H1 (cell line): ENCODE data around the gene PARD3. TPM values are rescaled to one million over a fixed set of nuclear protein-coding genes. Genes with fewer than 3 reads are reported as not detected.

ENCODE experiments used
- CTCF ChIA-PET: fragments of 300-600 bp; sonication (Branson Sonifier 250); formaldehyde crosslinking; loops from one replicate; lab custom pipeline; 2021; ENCODE audit not compliant: partially characterized antibody; lab: Charles Lee
- POLR2A ChIA-PET: fragments of 300-600 bp; sonication (Branson Sonifier 250); formaldehyde crosslinking; loops from one replicate; lab custom pipeline; 2021; ENCODE audit warnings: inconsistent platforms; ENCODE audit not compliant: partially characterized antibody; lab: Charles Lee
- DNase-seq, 2 experiments: peaks; one replicate each; pipeline versions ENCODE4 v3.0.0 to v3.0.0-alpha.2; 2010 to 2022; ENCODE audit warnings: low spot score in 2 of 2, low read depth in 1 of 2, mixed read lengths in 1 of 2
- FAIRE-seq: peaks from 2 replicates; lab custom pipeline; 2011; peaks lifted over from hg19 to GRCh38; lab: Jason Lieb, UNC
- H2AFZ ChIP-seq: 2 replicates; pipeline ENCODE4 v1.8.1; 2012; ENCODE audit warnings: low read length, inconsistent platforms
- H2AK5ac ChIP-seq: 2 replicates; pipeline ENCODE4 v1.6.1; 2013; ENCODE audit warnings: low read depth, low read length
- H2BK120ac ChIP-seq: replicated peaks from 2 replicates; pipeline ENCODE3; 2013; ENCODE audit warnings: low read depth, low read length, inconsistent platforms
- H2BK12ac ChIP-seq: 2 replicates; pipeline ENCODE4 v1.6.1; 2013; ENCODE audit warnings: low read depth, low read length
- H2BK15ac ChIP-seq: 2 replicates; pipeline ENCODE4 v1.6.1; 2013; ENCODE audit warnings: low read length
- H2BK20ac ChIP-seq: 2 replicates; pipeline ENCODE4 v1.6.1; 2013; ENCODE audit warnings: low read length
- H2BK5ac ChIP-seq: 2 replicates; pipeline ENCODE4 v1.6.1; 2013; ENCODE audit warnings: low read depth, low read length
- H3K14ac ChIP-seq: 2 replicates; pipeline ENCODE4 v1.6.1; 2013; ENCODE audit warnings: inconsistent platforms; ENCODE audit not compliant: insufficient read length
- H3K18ac ChIP-seq: 2 replicates; pipeline ENCODE4 v1.6.1; 2013; ENCODE audit warnings: low read length; ENCODE audit errors: extremely low read depth
- H3K23ac ChIP-seq: 2 replicates; pipeline ENCODE4 v1.6.1; 2013; ENCODE audit warnings: inconsistent platforms; ENCODE audit not compliant: insufficient read length
- H3K23me2 ChIP-seq: 2 replicates; pipeline ENCODE4 v1.6.1; 2013; ENCODE audit warnings: low read depth, low read length
- H3K27ac ChIP-seq: 2 replicates; pipeline ENCODE4 v1.6.1; 2011; ENCODE audit warnings: low read depth, low read length, inconsistent platforms
- H3K27me3 ChIP-seq, 4 experiments: replicated peaks in 1 of 4; 1 replicate in 1 of 4; 2 replicates in 3 of 4; pipeline versions ENCODE4 v1.6.1 to v1.8.1; 2011 to 2013; ENCODE audit warnings: low read length in 3 of 4, mild to moderate bottlenecking in 3 of 4, inconsistent platforms in 2 of 4, mixed read lengths in 2 of 4, moderate library complexity in 1 of 4; ENCODE audit not compliant: control insufficient read depth in 3 of 4, insufficient read depth in 3 of 4; ENCODE audit errors: extremely low read depth in 1 of 4
- H3K36me3 ChIP-seq, 4 experiments: 2 replicates each; pipeline versions ENCODE4 v1.6.1 to v1.8.1; 2011 to 2013; ENCODE audit warnings: mild to moderate bottlenecking in 4 of 4, low read length in 3 of 4, moderate library complexity in 2 of 4, control low read depth in 1 of 4, inconsistent platforms in 1 of 4; ENCODE audit not compliant: insufficient read depth in 4 of 4, control insufficient read depth in 2 of 4
- H3K4ac ChIP-seq: replicated peaks from 2 replicates; pipeline ENCODE3; 2013; ENCODE audit warnings: low read length, low read depth, mixed read lengths, inconsistent platforms; ENCODE audit not compliant: insufficient read length
- H3K4me1 ChIP-seq, 4 experiments: replicated peaks in 1 of 4; 1 replicate in 1 of 4; 2 replicates in 3 of 4; pipeline versions ENCODE4 v1.6.1 to v1.8.1; 2011 to 2013; ENCODE audit warnings: low read length in 3 of 4, inconsistent platforms in 2 of 4, mixed read lengths in 1 of 4; ENCODE audit not compliant: insufficient read depth in 4 of 4, control insufficient read depth in 3 of 4
- H3K4me2 ChIP-seq, 2 experiments: 2 replicates each; pipeline versions ENCODE4 v1.6.1 to v1.8.1; 2011 to 2013; ENCODE audit warnings: low read depth in 2 of 2, low read length in 2 of 2, control low read depth in 1 of 2, inconsistent platforms in 1 of 2, mild to moderate bottlenecking in 1 of 2; ENCODE audit not compliant: insufficient read depth in 1 of 2
- H3K4me3 ChIP-seq, 4 experiments: fragments of 200-600, 300-600 bp in 1 of 4; sonication (generic), shearing (Covaris generic), sonication (Bioruptor Twin) in 1 of 4; 2 replicates each; pipeline versions ENCODE4 v1.5.1 to v1.8.1; 2011 to 2016; ENCODE audit warnings: low read length in 4 of 4, low read depth in 3 of 4, control low read depth in 2 of 4, inconsistent platforms in 2 of 4, mild to moderate bottlenecking in 2 of 4, mixed read lengths in 1 of 4, moderate library complexity in 1 of 4; ENCODE audit not compliant: insufficient read depth in 2 of 4; ENCODE audit errors: extremely low read depth in 1 of 4
- H3K56ac ChIP-seq: replicated peaks from 2 replicates; pipeline ENCODE3; 2013; ENCODE audit warnings: low read depth, mild to moderate bottlenecking, mixed read lengths, low read length, inconsistent platforms; ENCODE audit not compliant: insufficient read length
- H3K79me1 ChIP-seq: 2 replicates; pipeline ENCODE4 v1.6.1; 2013; ENCODE audit warnings: low read depth, low read length, control low read depth
- H3K79me2 ChIP-seq, 2 experiments: 2 replicates each; pipeline versions ENCODE4 v1.6.1 to v1.8.1; 2012 to 2013; ENCODE audit warnings: low read length in 2 of 2, mild to moderate bottlenecking in 2 of 2, inconsistent platforms in 1 of 2; ENCODE audit not compliant: insufficient read depth in 2 of 2, control insufficient read depth in 1 of 2
- H3K9ac ChIP-seq, 4 experiments: replicated peaks in 1 of 4; 1 replicate in 1 of 4; 2 replicates in 3 of 4; pipeline versions ENCODE4 v1.6.1 to v1.8.1; 2011 to 2013; ENCODE audit warnings: low read depth in 3 of 4, low read length in 3 of 4, control low read depth in 2 of 4, mild to moderate bottlenecking in 2 of 4, moderate library complexity in 2 of 4, inconsistent platforms in 1 of 4; ENCODE audit errors: extremely low read depth in 1 of 4
- H3K9me3 ChIP-seq, 2 experiments: 2 replicates each; pipeline versions ENCODE4 v1.6.1 to v1.8.1; 2012 to 2013; ENCODE audit warnings: mild to moderate bottlenecking in 2 of 2, moderate library complexity in 2 of 2, control low read depth in 1 of 2, inconsistent platforms in 1 of 2, low read depth in 1 of 2, low read length in 1 of 2, mixed read lengths in 1 of 2; ENCODE audit not compliant: insufficient read depth in 2 of 2
- H4K20me1 ChIP-seq, 2 experiments: replicated peaks in 1 of 2; 2 replicates each; pipeline versions ENCODE3 to v1.8.1; 2011 to 2013; ENCODE audit warnings: inconsistent platforms in 2 of 2, low read length in 2 of 2, mild to moderate bottlenecking in 1 of 2; ENCODE audit not compliant: insufficient read depth in 2 of 2, control insufficient read depth in 1 of 2
- H4K5ac ChIP-seq: 2 replicates; pipeline ENCODE4 v1.6.1; 2013; ENCODE audit warnings: low read length, low read depth, mixed read lengths, inconsistent platforms; ENCODE audit not compliant: insufficient read length
- H4K8ac ChIP-seq: 2 replicates; pipeline ENCODE4 v1.8.0; 2013; ENCODE audit warnings: mild to moderate bottlenecking, moderate library complexity, low read length, inconsistent platforms; ENCODE audit not compliant: insufficient read depth; ENCODE audit errors: extremely low read depth
- H4K91ac ChIP-seq: replicated peaks from 2 replicates; pipeline ENCODE3; 2013; ENCODE audit warnings: low read length, mixed read lengths, inconsistent platforms; ENCODE audit not compliant: insufficient read length
- BCL11A ChIP-seq, 2 experiments: IDR thresholded peaks; one replicate each; pipeline ENCODE4 v1.6.1; 2011; ENCODE audit warnings: low read depth in 2 of 2, low read length in 2 of 2, mild to moderate bottlenecking in 2 of 2
- HDAC6 ChIP-seq: IDR thresholded peaks from one replicate; pipeline ENCODE4 v1.7.1; 2012; ENCODE audit warnings: low read depth, mild to moderate bottlenecking, inconsistent platforms, low read length, moderate library complexity
- POLR2A ChIP-seq, 2 experiments: IDR thresholded peaks; 1 replicate in 1 of 2; 2 replicates in 1 of 2; pipeline ENCODE4 v1.6.1; 2011; ENCODE audit warnings: low read depth in 2 of 2, low read length in 2 of 2, mild to moderate bottlenecking in 2 of 2; ENCODE audit errors: control extremely low read depth in 1 of 2
- RAD21 ChIP-seq, 2 experiments: IDR thresholded peaks in 1 of 2; conservative IDR thresholded peaks in 1 of 2; 2 replicates each; pipeline ENCODE4 v1.6.1; 2011; ENCODE audit warnings: low read depth in 2 of 2, low read length in 2 of 2, improper control_type of control experiment in 1 of 2, inconsistent platforms in 1 of 2, mild to moderate bottlenecking in 1 of 2, moderate library complexity in 1 of 2
- WGBS, 2 experiments: shearing (Covaris generic) in 1 of 2; methylation state at CpG; one replicate each; pipeline versions ENCODE4 v1.1.6 to v1.1.7; 2013 to 2015; ENCODE audit warnings: low lambda C conversion rate in 2 of 2, mixed read lengths in 2 of 2, inconsistent platforms in 1 of 2, low coverage in 1 of 2, missing lambda C conversion rate in 1 of 2; ENCODE audit not compliant: insufficient replicate concordance in 2 of 2, insufficient coverage in 1 of 2, insufficient read length in 1 of 2; ENCODE audit errors: extremely low coverage in 1 of 2, missing lambda C conversion rate in 1 of 2; 5-methylcytosine and 5-hydroxymethylcytosine counted together
- polyA plus RNA-seq, 7 experiments: library from polyadenylated mRNA; depleted of rRNA in 3 of 7; stranded (reverse) in 5 of 7; unstranded in 2 of 7; fragments of >200 nt in 5 of 7; fragments of 200-250 nt in 2 of 7; gene quantifications; 1 replicate in 5 of 7; 2 replicates in 1 of 7; 4 replicates in 1 of 7; pipeline versions ENCODE4 v1.2.1 to v1.2.3, GENCODE V29; 2011 to 2013; ENCODE audit warnings: missing spikeins in 2 of 7, mixed read lengths in 2 of 7
- total RNA-seq: library from RNA; stranded (reverse); fragmentation: NEBNext Ultra II Directional; extraction: Animal tissue kit (Norgen Biotek cat#: 25700); gene quantifications from 2 replicates; pipeline ENCODE4 v1.2.1, GENCODE V29; 2021
- TF ChIP-seq, protein P1 (sequence below): IDR thresholded peaks from 2 replicates; pipeline ENCODE4 v1.6.1; 2012; ENCODE audit warnings: low read length, inconsistent platforms

Gene PARD3
- total and polyA plus RNA-seq, 2 of the 8 experiments (the other 6 are each of a cell fraction or from before 2014, with no cell fraction given), result 19.7 to 49.1 TPM

DNA sequence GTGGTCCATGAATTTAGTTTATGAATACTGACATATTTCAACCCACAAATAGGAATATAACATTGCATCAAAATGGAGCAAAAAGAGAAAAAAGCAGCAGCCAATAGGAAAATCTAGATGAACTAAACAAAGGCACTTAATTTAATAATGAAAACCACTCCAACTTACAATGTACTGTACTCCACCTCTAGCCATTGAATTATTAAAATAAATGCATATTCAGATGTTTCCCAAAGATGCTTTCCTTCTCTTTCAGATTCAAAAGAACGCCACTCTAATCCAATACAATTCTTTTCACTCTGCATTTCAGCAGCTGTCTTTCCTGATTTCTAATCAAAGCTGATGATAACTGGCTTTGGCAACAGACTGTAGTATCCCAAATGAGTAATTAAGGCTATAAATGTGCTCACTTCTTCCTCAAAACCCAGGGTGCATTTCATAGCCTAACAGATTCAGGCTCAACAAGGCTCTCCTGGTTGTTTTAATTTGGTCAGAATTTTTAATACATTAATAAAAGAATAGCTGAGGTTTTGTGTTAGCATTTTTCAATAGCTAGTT is 577.1 kb downstream of the PARD3 start:
- Histone ChIP-seq H4K8ac (no peak overlapping the region), H3K79me2 (no peaks in the 10 kb centered on the region), H2AK5ac (no peak overlapping the region), H3K4me3 (no peak overlapping the region), H3K4me1 (peaks cover 0 to 3% (median 0%) of the 10 kb centered on the region in 4 experiments; a peak in 1 of 7 replicates), H3K14ac (no peak overlapping the region), H4K20me1 (no peaks in the 10 kb centered on the region), H3K79me1 (no peaks in the 10 kb centered on the region; the same call in 1 of the 2 replicates)
- TF ChIP-seq HDAC6 (no peak), RAD21 (IDR thresholded peaks at IDR 0.05 in 1 of 2, conservative IDR thresholded peaks at IDR 0.05 in 1 of 2; ENCODE audit: low read depth in 2 of 2, low read length in 2 of 2) (no peak), POLR2A (IDR thresholded peaks at IDR 0.05; ENCODE audit: control extremely low read depth in 1 of 2, low read depth in 2 of 2, low read length in 2 of 2) (no peak), BCL11A (IDR thresholded peaks at IDR 0.05; ENCODE audit: low read depth in 2 of 2, low read length in 2 of 2) (no peak)
- TF ChIP-seq, protein P1, sequence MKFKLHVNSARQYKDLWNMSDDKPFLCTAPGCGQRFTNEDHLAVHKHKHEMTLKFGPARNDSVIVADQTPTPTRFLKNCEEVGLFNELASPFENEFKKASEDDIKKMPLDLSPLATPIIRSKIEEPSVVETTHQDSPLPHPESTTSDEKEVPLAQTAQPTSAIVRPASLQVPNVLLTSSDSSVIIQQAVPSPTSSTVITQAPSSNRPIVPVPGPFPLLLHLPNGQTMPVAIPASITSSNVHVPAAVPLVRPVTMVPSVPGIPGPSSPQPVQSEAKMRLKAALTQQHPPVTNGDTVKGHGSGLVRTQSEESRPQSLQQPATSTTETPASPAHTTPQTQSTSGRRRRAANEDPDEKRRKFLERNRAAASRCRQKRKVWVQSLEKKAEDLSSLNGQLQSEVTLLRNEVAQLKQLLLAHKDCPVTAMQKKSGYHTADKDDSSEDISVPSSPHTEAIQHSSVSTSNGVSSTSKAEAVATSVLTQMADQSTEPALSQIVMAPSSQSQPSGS, result no peak
- TF ChIP-seq, all 59 proteins: peak for 0
- Histone ChIP-seq H2BK5ac (no peak overlapping the region), H3K56ac (no peak overlapping the region), H2AFZ (no peak overlapping the region), H3K18ac (no peak overlapping the region), H3K4ac (no peak overlapping the region), H2BK15ac (no peak overlapping the region), H3K27me3 (no peaks in the 10 kb centered on the region), H3K4me2 (no peak overlapping the region), H3K9me3 (no peaks in the 10 kb centered on the region), H3K9ac (no peak overlapping the region), H2BK12ac (no peak overlapping the region), H3K23me2 (no peaks in the 10 kb centered on the region), H2BK120ac (no peak overlapping the region), H4K5ac (no peak overlapping the region), H3K23ac (no peak overlapping the region), H4K91ac (no peak overlapping the region), H3K27ac (no peak overlapping the region), H2BK20ac (no peak overlapping the region), H3K36me3 (no peaks in the 10 kb centered on the region)
- ChIA-PET CTCF (interaction anchor here (1.0 kb wide), 1 partner anchor 11 kb away, joined by 5 read pairs; no protein-coding TSS in a partner anchor), POLR2A (no interaction called here)
- 94% methylated on average over 1 of the region's 1 CpG; no CpG with 5 or more reads in 1 of the 2 experiments for WGBS, 2 experiments
- no peak for FAIRE-seq
- DNase-seq, result no peak
